Memory B cell (primary cell): ENCODE results near the gene PPP3CA.

Experiments used
- ATAC-seq: fragments of 150-1000 bp; cut with Tn5 transposase; 2 replicates; pipeline ENCODE4 v1.10.0; 2021; ENCODE audit warnings: low read depth, mild to moderate bottlenecking, moderate library complexity
- DNase-seq, 2 donors: peaks; one replicate each; pipeline ENCODE4 v3.0.0; 2022; ENCODE audit warnings: low spot score in 2 of 2
- H3K27ac Mint-ChIP-seq: one replicate; pipeline ENCODE4 v1.8.0; 2022; ENCODE audit warnings: mild to moderate bottlenecking, moderate library complexity, mixed read lengths
- H3K27me3 Mint-ChIP-seq: one replicate; pipeline ENCODE4 v1.8.0; 2022; ENCODE audit warnings: mixed read lengths
- H3K36me3 Mint-ChIP-seq: one replicate; pipeline ENCODE4 v1.8.0; 2022; ENCODE audit warnings: mild to moderate bottlenecking, mixed read lengths
- H3K4me1 Mint-ChIP-seq: one replicate; pipeline ENCODE4 v1.8.0; 2022; ENCODE audit warnings: mixed read lengths
- H3K4me3 Mint-ChIP-seq: one replicate; pipeline ENCODE4 v1.8.0; 2022; ENCODE audit warnings: mild to moderate bottlenecking, moderate library complexity, mixed read lengths
- H3K9me3 Mint-ChIP-seq: one replicate; pipeline ENCODE4 v1.8.0; 2022; ENCODE audit warnings: mixed read lengths

PPP3CA gene

GRCh38 chr4:101089168-101089567 is 258.2 kb downstream of the PPP3CA start:
- Mint-ChIP-seq H3K4me3 (no peak overlapping the region), H3K27me3 (no peaks in the 10 kb centered on the region), H3K27ac (peak overlapping the region; percentile 61), H3K4me1 (peaks cover 27% of the 10 kb centered on the region), H3K36me3 (peaks cover 28% of the 10 kb centered on the region), H3K9me3 (peaks cover 3% of the 10 kb centered on the region)
- DNase-seq, result no peak
- no peak for ATAC-seq

- H3K4me1 Mint-ChIP-seq, result peaks cover 32% of the 10 kb centered on the region
- peaks cover 23% of the 10 kb centered on the region for H3K36me3 Mint-ChIP-seq
- peak in 1 of 2 donors; percentile 16 for DNase-seq
- no peak for ATAC-seq
- H3K4me3 Mint-ChIP-seq, result no peak overlapping the region
- H3K27ac Mint-ChIP-seq, result peak overlapping the region; percentile 8
- H3K27me3 Mint-ChIP-seq, result no peaks in the 10 kb centered on the region
- H3K9me3 Mint-ChIP-seq, result no peaks in the 10 kb centered on the region
These were observed 260.3 kb downstream of the PPP3CA start for GRCh38 chr4:101086801-101087586.

GRCh38 chr4:101083131-101083530 is 264.2 kb downstream of the PPP3CA start:
- DNase-seq (no peak), ATAC-seq (no peak)
- H3K4me3 Mint-ChIP-seq, result no peak overlapping the region
- peaks cover 27% of the 10 kb centered on the region for H3K36me3 Mint-ChIP-seq
- H3K4me1 Mint-ChIP-seq, result peaks cover 30% of the 10 kb centered on the region
- H3K27ac Mint-ChIP-seq, result no peak overlapping the region
- no peaks in the 10 kb centered on the region for H3K9me3 Mint-ChIP-seq
- H3K27me3 Mint-ChIP-seq, result no peaks in the 10 kb centered on the region

GRCh38 chr4:101081695-101082369 is 265.5 kb downstream of the PPP3CA start:
- Mint-ChIP-seq H3K4me1 (peaks cover 24% of the 10 kb centered on the region), H3K27me3 (no peaks in the 10 kb centered on the region), H3K4me3 (no peak overlapping the region), H3K36me3 (peaks cover 24% of the 10 kb centered on the region), H3K9me3 (no peaks in the 10 kb centered on the region), H3K27ac (no peak overlapping the region)
- ATAC-seq (no peak), DNase-seq (no peak)

GRCh38 chr4:101081166-101081565 is 266.2 kb downstream of the PPP3CA start:
- Mint-ChIP-seq H3K36me3 (peaks cover 28% of the 10 kb centered on the region), H3K27me3 (no peaks in the 10 kb centered on the region), H3K27ac (no peak overlapping the region), H3K4me1 (peaks cover 23% of the 10 kb centered on the region), H3K4me3 (no peak overlapping the region), H3K9me3 (no peaks in the 10 kb centered on the region)
- ATAC-seq, result no peak
- DNase-seq, result no peak

- Mint-ChIP-seq H3K9me3 (no peaks in the 10 kb centered on the region), H3K27ac (no peak overlapping the region)
- ATAC-seq, result no peak
These were observed 268.4 kb downstream of the PPP3CA start for GRCh38 chr4:101078950-101079349.

GRCh38 chr4:101076032-101076431 is 271.3 kb downstream of the PPP3CA start:
- Mint-ChIP-seq H3K36me3 (peaks cover 30% of the 10 kb centered on the region), H3K4me3 (no peak overlapping the region), H3K27ac (no peak overlapping the region), H3K27me3 (no peaks in the 10 kb centered on the region), H3K9me3 (no peaks in the 10 kb centered on the region), H3K4me1 (peaks cover 2% of the 10 kb centered on the region)
- ATAC-seq, result no peak
- no peak for DNase-seq

More at GRCh38 chr4:101078950-101079349, 268.4 kb downstream of the PPP3CA start:
- peaks cover 10% of the 10 kb centered on the region for H3K4me1 Mint-ChIP-seq
- H3K4me3 Mint-ChIP-seq, result no peak overlapping the region
- peaks cover 39% of the 10 kb centered on the region for H3K36me3 Mint-ChIP-seq
- H3K27me3 Mint-ChIP-seq, result no peaks in the 10 kb centered on the region
- no peak for DNase-seq

GRCh38 chr4:101075536-101075935 is 271.8 kb downstream of the PPP3CA start:
- Mint-ChIP-seq H3K27ac (no peak overlapping the region), H3K9me3 (no peaks in the 10 kb centered on the region), H3K27me3 (no peaks in the 10 kb centered on the region), H3K36me3 (peaks cover 30% of the 10 kb centered on the region), H3K4me1 (peaks cover 2% of the 10 kb centered on the region), H3K4me3 (no peak overlapping the region)
- no peak for ATAC-seq
- no peak for DNase-seq

- DNase-seq (no peak), ATAC-seq (no peak)
- peaks cover 30% of the 10 kb centered on the region for H3K36me3 Mint-ChIP-seq
- H3K4me1 Mint-ChIP-seq, result peaks cover 2% of the 10 kb centered on the region
- H3K27ac Mint-ChIP-seq, result no peak overlapping the region
- H3K4me3 Mint-ChIP-seq, result no peak overlapping the region
- no peaks in the 10 kb centered on the region for H3K9me3 Mint-ChIP-seq
- H3K27me3 Mint-ChIP-seq, result no peaks in the 10 kb centered on the region
These were observed 273.0 kb downstream of the PPP3CA start for GRCh38 chr4:101074326-101074725.

GRCh38 chr4:101071241-101071640 is 276.1 kb downstream of the PPP3CA start:
- H3K4me3 Mint-ChIP-seq, result no peak overlapping the region
- H3K9me3 Mint-ChIP-seq, result no peaks in the 10 kb centered on the region
- H3K4me1 Mint-ChIP-seq, result peaks cover 2% of the 10 kb centered on the region
- H3K36me3 Mint-ChIP-seq, result peaks cover 23% of the 10 kb centered on the region
- ATAC-seq (no peak), DNase-seq (no peak)
- no peaks in the 10 kb centered on the region for H3K27me3 Mint-ChIP-seq
- H3K27ac Mint-ChIP-seq, result no peak overlapping the region

- Mint-ChIP-seq H3K4me1 (peaks cover 3% of the 10 kb centered on the region), H3K27ac (no peak overlapping the region), H3K27me3 (no peaks in the 10 kb centered on the region), H3K36me3 (peaks cover 10% of the 10 kb centered on the region), H3K9me3 (no peaks in the 10 kb centered on the region), H3K4me3 (no peak overlapping the region)
- ATAC-seq (no peak), DNase-seq (no peak)
These were observed 279.2 kb downstream of the PPP3CA start for GRCh38 chr4:101068115-101068514.

GRCh38 chr4:101067383-101067782 is 279.9 kb downstream of the PPP3CA start:
- peaks cover 3% of the 10 kb centered on the region for H3K4me1 Mint-ChIP-seq
- no peaks in the 10 kb centered on the region for H3K9me3 Mint-ChIP-seq
- no peaks in the 10 kb centered on the region for H3K27me3 Mint-ChIP-seq
- no peak overlapping the region for H3K4me3 Mint-ChIP-seq
- peaks cover 14% of the 10 kb centered on the region for H3K36me3 Mint-ChIP-seq
- H3K27ac Mint-ChIP-seq, result no peak overlapping the region
- ATAC-seq (no peak), DNase-seq (no peak)

GRCh38 chr4:101066626-101067170 is 280.6 kb downstream of the PPP3CA start:
- Mint-ChIP-seq H3K36me3 (peaks cover 13% of the 10 kb centered on the region), H3K4me3 (no peak overlapping the region), H3K27ac (no peak overlapping the region), H3K27me3 (no peaks in the 10 kb centered on the region), H3K4me1 (peaks cover 3% of the 10 kb centered on the region), H3K9me3 (no peaks in the 10 kb centered on the region)
- DNase-seq, result no peak
- no peak for ATAC-seq

GRCh38 chr4:101065935-101066485 is 281.3 kb downstream of the PPP3CA start:
- Mint-ChIP-seq H3K36me3 (peaks cover 15% of the 10 kb centered on the region), H3K9me3 (no peaks in the 10 kb centered on the region), H3K27ac (no peak overlapping the region), H3K27me3 (no peaks in the 10 kb centered on the region), H3K4me1 (peaks cover 3% of the 10 kb centered on the region), H3K4me3 (no peak overlapping the region)
- DNase-seq (no peak), ATAC-seq (no peak)
